AG04450 (cell line): ENCODE data around the gene PYGB. TPM values are rescaled to one million over a fixed set of nuclear protein-coding genes. Genes with fewer than 3 reads are reported as not detected.

Experiments used
- CTCF ChIA-PET: fragments of 300-600, 350-600 bp; formaldehyde crosslinking; extraction: SDS; loops from one replicate; lab custom pipeline; 2022; ENCODE audit warnings: antibody characterized with exemption, inconsistent platforms; lab: Charles Lee
- POLR2A ChIA-PET: fragments of 350-600 bp; formaldehyde crosslinking; extraction: SDS; loops from one replicate; lab custom pipeline; 2021; ENCODE audit warnings: antibody characterized with exemption, inconsistent platforms; lab: Yijun Ruan, JAX
- DNase-seq: peaks from one replicate; pipeline ENCODE4 v3.0.0-alpha.2; 2011; ENCODE audit warnings: low read depth, low spot score
- H3K27ac ChIP-seq: one replicate; pipeline ENCODE4 v1.5.1; 2012; ENCODE audit warnings: low read depth, low read length, control low read depth
- H3K27me3 ChIP-seq: one replicate; pipeline ENCODE4 v1.6.0; 2012; ENCODE audit warnings: low read length; ENCODE audit not compliant: control insufficient read depth, insufficient read depth
- H3K4me3 ChIP-seq: 2 replicates; pipeline ENCODE4 v1.5.1; 2011; ENCODE audit warnings: mild to moderate bottlenecking, low read depth, low read length, control low read depth
- H3K9me3 ChIP-seq: 2 replicates; pipeline ENCODE4 v1.5.1; 2012; ENCODE audit warnings: low read length; ENCODE audit not compliant: control insufficient read depth, insufficient read depth
- CTCF ChIP-seq: IDR thresholded peaks from 2 replicates; pipeline ENCODE4 v1.5.1; 2011; ENCODE audit warnings: low read depth, low read length, control low read depth, inconsistent platforms
- polyA plus RNA-seq: library from polyadenylated mRNA; depleted of rRNA; stranded (reverse); fragments of >200 nt; gene quantifications from 2 replicates; pipeline ENCODE4 v1.2.3, GENCODE V29; 2011

Gene PYGB
- polyA plus RNA-seq, 1 experiment: 43.2 TPM

- CTCF ChIA-PET: interaction anchor here (0.6 to 3.3 kb wide), 17 partner anchors 8 to 253 kb away, joined by 3 to 17 read pairs (median 3); no protein-coding TSS in a partner anchor
- POLR2A ChIA-PET: interaction anchor here (0.9 to 1.5 kb wide), 5 partner anchors 10 to 376 kb away, joined by 3 to 5 read pairs (median 3); no protein-coding TSS in a partner anchor
- no peak for DNase-seq
- Histone ChIP-seq H3K4me3 (peak overlapping the region; percentile 89), H3K27me3 (no peaks in the 10 kb centered on the region), H3K9me3 (no peaks in the 10 kb centered on the region), H3K27ac (no peak overlapping the region)
- peak; percentile 60 for TF ChIP-seq CTCF
Measured at GRCh38 chr20:25247000-25247517, 826 bp upstream of the PYGB start.

- no peak for DNase-seq
- POLR2A ChIA-PET: interaction anchor here (0.6 to 1.5 kb wide), 7 partner anchors 11 to 375 kb away, joined by 3 to 5 read pairs (median 3); no protein-coding TSS in a partner anchor
- Histone ChIP-seq H3K27ac (no peak overlapping the region), H3K4me3 (peak overlapping the region; percentile 89), H3K27me3 (no peaks in the 10 kb centered on the region), H3K9me3 (no peaks in the 10 kb centered on the region)
- CTCF ChIA-PET: interaction anchor here (0.6 to 3.3 kb wide), 17 partner anchors 8 to 254 kb away, joined by 3 to 17 read pairs (median 3); no protein-coding TSS in a partner anchor
- TF ChIP-seq CTCF: no peak
Measured at GRCh38 chr20:25247518-25247955, 348 bp upstream of the PYGB start.

- TF ChIP-seq CTCF: no peak
- H3K9me3 ChIP-seq: no peaks in the 10 kb centered on the region
- peak overlapping the region; percentile 89 for H3K4me3 ChIP-seq
- CTCF ChIA-PET: interaction anchor here (2.7 to 3.3 kb wide), 2 partner anchors 150 to 255 kb away, joined by 11 to 17 read pairs; no protein-coding TSS in a partner anchor
- no peak for DNase-seq
- no peaks in the 10 kb centered on the region for H3K27me3 ChIP-seq
- POLR2A ChIA-PET: interaction anchor here (1.1 kb wide), 2 partner anchors 54 to 63 kb away, joined by 3 to 4 read pairs; partner anchors contain the start of gene ENTPD6
- no peak overlapping the region for H3K27ac ChIP-seq
Measured at GRCh38 chr20:25248786-25249172, 894 bp downstream of the PYGB start.

- CTCF ChIA-PET: interaction anchor here (3.3 kb wide), 1 partner anchor 255 kb away, joined by 17 read pairs; no protein-coding TSS in a partner anchor
Measured at GRCh38 chr20:25249198-25249931, 1.5 kb downstream of the PYGB start.

More at GRCh38 chr20:25249198-25249931, 1.5 kb downstream of the PYGB start:
- no peaks in the 10 kb centered on the region for H3K9me3 ChIP-seq
- no peak for TF ChIP-seq CTCF
- DNase-seq: no peak
- no peak overlapping the region for H3K27ac ChIP-seq
- POLR2A ChIA-PET: interaction anchor here (1.1 kb wide), 2 partner anchors 54 to 63 kb away, joined by 3 to 4 read pairs; partner anchors contain the start of gene ENTPD6
- H3K4me3 ChIP-seq: peak overlapping the region; percentile 89
- H3K27me3 ChIP-seq: no peaks in the 10 kb centered on the region
